Esophagus muscularis mucosa (tissue), 3 donors: ENCODE results near the gene DOCK1.

Source experiments
- CTCF ChIP-seq, 3 experiments: fragments of 200-600 bp in 2 of 3; fragments of 450-650 bp in 1 of 3; sonication (generic) in 2 of 3; IDR thresholded peaks; one replicate each; pipeline ENCODE4 v1.5.1; 2017 to 2019; ENCODE audit warnings: antibody characterized with exemption in 3 of 3, mild to moderate bottlenecking in 2 of 3, moderate library complexity in 1 of 3
- POLR2A ChIP-seq: fragments of 450-650 bp; IDR thresholded peaks from one replicate; pipeline ENCODE4 v1.6.1; 2017; ENCODE audit warnings: antibody characterized with exemption, moderate library complexity, mild to moderate bottlenecking, low read depth

GRCh38 chr10:127029061-127029460, 123.8 kb downstream of the DOCK1 start:
- TF ChIP-seq CTCF (IDR thresholded peaks at IDR 0.05) (no peak), POLR2A (no peak)
